Measurements from ENCODE around the gene STAT5A.
A peak's percentile ranks its signal among the peaks of the same experiment; 100 is the strongest.
"Not testable (repeated sequence)": the region's sequence is repeated elsewhere in the genome, so short reads cannot be mapped to it uniquely, and the experiment has no call there.

STAT5A gene

DNA sequence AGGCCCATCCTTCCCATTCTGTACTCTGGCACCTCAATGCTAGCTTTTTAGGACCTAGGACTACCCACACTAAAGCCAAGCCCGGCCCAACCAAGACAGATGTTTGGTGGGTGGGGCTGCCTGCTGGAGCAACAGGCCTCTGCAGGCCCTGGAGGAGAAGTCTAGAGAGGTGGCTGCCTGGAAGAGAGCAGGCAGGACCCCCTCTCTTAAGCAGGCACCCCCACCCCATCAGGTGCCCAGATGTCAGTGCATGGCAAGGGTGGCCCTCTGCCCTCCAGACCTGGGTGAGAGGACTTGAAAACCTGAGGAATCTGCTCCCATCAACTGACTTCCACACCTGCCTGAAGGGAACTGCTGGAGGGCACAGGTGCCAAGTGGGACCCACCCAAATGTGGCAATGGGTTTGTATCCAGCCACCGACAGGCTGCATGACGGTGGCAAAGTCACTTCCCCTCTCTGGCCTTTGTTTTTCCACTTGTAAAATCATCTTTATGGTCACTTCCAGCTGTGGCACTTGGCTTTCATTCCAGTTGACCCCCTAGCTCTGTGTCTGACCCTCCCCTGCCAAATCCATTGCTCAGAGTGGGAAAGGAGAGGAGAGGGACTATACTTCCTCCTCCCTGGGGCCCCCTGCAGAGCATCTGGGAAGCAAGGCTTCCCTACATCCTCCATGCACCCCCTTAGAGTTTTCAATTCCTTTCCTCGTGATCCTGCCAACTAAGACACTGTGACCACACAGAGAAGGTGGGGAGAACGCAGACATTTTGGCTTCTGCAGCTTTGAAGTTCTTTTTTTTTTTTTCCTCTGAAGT lies 1.7 kb upstream of the STAT5A start:
- DNase-seq, result peak; percentile 62

DNA sequence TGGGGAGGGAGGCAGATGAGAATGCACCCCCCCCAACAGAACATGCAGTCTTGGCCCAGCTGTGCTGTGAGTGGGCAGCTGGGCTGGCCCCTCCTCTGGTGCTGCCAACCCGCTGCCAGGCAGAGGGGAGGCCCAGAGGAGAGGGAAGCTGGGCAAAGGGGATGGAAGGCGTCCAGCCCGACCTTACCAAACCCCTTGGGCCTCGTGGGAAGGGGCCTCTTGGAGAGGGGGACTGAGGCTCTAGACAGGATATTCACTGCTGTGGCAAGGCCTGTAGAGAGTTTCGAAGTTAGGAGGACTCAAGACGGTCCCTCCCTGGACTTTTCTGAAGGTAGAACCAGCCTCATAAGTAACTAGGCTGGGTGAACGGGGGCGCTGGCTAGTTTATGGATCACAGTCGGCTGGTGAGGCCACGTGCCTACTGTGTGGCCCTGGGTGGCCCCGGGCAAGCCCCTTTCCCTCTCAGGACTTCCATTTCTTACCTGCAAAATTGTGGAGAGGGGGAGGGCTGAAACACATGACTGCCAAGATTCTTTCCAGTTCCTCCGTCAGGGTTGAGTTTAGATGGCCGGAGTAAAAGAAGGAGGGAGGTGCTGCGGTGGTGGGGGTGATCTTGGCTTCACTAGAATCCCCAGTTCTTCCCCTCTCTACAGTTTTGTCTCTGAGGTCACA lies 857 bp upstream of the STAT5A start:
- DNase-seq, result peak; percentile 79

DNA sequence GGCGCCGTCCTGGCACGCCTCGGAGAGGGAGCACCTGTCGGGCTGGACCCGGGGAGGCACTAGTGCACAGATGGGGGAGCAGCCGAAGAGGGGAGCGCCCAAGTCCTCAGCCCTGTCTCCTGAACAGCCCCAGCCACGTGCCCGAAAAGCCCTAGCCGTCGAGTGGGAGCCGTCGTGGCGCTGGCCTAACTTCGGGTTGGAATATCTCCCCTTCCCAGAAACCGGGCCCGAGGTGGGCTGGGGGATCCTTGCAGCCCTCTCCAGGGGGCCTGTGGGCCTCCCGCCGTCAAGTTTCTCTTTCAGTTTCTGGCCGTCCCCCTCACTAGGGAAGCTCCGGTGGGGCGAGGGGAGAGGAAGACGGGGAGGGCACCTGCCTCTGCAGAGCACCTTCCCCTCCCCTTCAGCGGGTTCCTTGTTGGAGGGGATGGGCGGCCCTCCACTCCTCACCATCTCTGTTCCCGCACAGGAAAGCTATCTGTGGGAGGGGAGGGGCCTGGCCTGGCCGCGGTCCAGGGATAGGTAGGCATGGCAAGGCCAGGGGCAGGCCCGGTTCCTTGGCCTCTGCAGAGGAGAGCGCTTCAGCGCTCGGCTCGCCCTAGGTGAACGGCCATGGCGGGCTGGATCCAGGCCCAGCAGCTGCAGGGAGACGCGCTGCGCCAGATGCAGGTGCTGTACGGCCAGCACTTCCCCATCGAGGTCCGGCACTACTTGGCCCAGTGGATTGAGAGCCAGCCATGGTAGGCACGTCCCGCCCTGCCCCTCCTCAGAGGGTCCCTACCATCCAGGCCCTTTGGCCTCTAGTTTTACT lies 709 bp downstream of the STAT5A start:
- peak; percentile 48 for DNase-seq

DNA sequence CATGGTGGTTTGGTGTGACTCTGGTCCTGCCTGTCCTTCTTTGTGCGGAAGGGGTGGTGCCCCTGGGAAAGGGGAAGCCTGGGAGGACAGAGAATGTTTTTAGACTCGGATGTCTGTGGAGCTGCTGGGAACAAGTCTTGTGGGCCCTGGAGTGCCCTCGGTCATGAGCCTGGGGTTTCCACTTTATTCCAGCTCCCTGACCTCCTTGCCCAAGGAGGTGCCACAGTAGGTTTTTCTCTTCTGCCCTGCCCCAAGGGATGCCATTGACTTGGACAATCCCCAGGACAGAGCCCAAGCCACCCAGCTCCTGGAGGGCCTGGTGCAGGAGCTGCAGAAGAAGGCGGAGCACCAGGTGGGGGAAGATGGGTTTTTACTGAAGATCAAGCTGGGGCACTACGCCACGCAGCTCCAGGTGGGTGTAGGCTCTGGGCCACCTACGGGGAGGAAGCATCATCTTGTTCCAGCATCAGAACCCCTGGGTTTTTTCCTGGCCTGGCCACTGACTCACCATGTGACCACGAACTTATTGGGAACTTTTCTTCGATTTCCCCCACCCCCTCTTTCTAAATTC lies 1.4 kb downstream of the STAT5A start:
- DNase-seq, result peak; percentile 41

DNA sequence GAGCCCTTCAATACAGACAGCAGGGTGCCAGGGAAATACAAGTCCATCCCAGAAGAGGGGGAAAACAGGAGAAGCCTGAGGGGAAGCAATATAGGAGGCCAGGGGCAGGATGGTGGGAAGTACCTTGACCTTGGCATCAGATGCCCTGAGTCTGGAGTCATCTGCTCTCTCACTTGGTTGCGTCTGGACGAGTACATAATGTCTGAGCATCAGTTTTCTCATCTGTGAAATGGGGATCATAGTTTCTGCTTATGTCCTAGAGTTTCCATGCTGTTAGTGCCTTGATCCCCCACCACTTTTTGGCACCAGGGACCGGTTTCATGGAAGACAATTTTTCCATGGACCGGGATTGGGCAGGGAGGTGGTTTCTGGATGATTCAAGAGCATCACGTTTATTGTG lies 2.3 kb downstream of the STAT5A start:
- no peak for DNase-seq

DNA sequence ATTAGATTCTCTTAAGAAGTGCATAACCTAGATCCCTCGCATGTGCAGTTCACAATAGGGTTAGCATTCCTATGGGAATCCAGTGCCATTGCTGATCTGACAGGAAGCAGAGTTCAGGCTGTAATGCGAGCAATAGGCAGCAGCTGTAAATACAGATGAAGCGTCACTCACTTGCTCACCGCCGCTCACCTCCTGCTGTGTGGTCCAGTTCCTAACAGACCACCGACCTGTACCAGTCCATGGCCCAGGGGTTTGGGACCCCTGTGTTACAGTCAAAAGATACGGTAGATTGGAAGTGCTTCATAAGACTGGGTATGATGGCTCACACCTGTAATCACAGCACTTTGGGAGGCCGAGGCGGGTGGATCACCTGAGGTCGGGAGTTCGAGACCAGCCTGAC lies 2.8 kb downstream of the STAT5A start:
- peak; percentile 34 for DNase-seq

DNA sequence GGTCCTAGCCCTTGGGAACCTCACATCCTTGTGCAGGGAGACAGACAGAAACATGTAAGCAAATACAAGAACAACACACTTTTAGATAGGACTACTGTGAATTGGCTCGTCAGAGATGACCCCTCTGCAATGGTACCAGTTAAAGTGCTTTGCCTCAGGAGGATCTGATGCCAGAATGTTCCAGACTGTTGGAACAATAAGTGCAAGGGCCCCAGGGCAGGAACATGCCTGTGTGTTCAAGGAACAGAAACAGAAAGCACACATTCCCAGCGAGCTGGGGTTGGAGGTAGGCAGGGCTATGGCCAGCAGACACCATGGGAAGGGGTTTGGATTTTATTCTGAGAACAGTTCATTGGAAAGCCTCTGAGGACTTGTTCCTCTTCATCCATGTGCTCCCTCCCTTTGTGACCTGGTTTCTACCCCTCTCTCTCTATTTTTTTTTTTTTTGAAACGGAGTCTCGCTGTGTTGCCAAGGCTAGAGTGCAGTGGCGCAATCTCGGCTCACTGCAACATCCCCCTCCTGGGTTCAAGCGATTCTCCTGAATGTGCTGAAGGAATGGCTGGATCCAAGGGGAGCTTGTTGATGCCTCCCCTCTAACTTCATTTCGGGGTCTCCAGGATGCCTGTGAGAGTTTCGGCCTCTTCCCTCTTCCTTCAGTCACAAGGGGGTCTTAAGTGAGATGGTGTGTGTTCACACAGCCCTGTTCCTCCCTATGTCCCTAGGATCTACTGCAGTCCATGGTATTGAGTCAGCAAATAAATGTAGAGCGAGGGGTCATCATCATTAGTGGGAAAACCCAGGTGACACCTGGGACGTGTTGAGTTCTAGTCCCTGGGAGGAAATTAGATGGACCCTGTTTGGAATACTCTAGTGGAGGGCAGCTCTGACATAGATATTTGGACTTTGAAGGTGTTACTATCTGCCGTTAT lies 6.4 kb downstream of the STAT5A start:
- DNase-seq, result no peak

DNA sequence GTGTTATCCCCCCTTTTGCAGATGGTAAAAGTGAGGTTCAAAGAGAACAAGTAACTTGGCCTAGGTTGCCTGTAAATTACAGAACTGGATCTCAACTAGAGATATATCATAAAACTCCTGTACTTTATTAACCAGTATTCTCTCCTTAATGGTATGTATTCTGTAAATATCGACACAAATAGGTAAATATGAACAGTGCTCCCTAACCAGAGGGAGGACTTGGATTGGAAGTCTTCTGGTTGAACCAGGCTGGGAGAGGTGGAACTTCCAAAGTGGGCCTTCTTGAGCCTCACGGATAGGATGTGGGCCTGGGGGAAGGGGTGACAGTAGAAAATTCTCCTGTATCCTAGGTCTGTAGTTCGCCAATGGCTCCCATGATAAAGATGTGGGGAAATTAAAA lies 7.7 kb downstream of the STAT5A start:
- DNase-seq, result no peak

DNA sequence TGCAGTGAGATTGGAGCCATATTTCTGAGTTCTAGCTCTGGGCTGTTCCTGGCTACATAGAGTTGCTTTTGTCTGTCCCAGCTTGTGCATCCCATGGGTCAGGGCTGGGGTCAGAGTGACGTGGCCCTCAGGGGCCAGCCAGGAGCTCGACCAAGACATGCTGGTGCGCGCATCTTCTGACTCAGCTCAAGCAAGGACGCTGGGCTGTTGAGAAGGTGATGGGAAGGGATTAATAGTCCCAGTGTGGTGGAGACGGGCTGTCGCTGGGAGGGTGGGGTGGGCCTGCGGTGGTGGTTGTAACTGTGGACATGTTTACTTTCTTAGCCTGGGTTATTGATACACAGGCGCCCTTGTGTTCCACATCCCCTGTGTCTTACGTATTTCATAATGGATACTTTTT lies 9.5 kb downstream of the STAT5A start:
- not testable (repeated sequence) for DNase-seq

DNA sequence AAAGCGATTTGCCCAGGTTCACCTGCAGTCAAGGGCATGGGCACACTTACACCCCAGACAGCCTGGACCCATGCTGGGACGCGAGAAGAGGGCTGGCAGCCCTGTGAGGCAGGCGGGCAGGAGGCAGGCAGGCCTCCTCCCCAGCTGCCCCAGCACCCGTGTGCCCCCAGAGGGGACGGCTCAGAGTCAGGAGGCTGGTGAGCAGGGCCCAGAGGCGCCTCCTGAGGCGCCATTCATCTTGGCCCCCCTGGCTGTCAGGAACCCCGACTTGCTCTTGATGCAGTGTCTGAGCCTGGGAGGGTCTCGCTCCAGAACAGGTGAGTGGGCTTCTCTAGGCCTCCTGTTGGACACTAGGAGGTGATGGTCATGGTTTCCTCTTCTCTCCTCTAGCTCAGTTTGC lies 11.1 kb downstream of the STAT5A start:
- not testable (repeated sequence) for DNase-seq

DNA sequence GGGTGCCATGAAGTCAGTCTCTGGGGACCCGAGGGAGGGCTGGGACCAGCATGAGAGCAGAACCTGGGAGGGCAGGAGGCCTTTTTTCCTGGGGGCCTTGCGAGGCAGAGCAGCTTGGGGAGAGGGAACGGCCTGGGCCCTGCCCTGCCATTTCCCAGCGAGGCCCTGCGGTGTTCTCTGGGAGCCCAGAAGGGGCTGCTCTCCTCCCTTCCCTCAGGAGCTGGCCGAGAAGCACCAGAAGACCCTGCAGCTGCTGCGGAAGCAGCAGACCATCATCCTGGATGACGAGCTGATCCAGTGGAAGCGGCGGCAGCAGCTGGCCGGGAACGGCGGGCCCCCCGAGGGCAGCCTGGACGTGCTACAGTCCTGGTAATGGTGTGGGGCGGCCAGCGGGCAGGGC lies 11.6 kb downstream of the STAT5A start:
- DNase-seq, result not testable (repeated sequence)

DNA sequence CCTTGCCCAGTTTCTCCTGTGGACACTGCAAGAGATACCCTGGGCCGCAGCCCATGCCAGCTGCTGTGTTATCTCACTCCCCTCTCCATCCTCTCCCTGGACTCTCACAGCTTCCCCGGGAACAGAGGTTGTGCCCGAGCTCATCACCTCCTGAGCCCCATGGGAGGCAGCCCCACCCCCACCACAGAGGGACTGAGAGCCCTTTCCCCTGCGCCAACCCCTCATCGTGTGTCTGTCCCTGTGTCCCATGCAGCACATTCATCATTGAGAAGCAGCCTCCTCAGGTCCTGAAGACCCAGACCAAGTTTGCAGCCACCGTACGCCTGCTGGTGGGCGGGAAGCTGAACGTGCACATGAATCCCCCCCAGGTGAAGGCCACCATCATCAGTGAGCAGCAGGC lies 12.7 kb downstream of the STAT5A start:
- no peak for DNase-seq

DNA sequence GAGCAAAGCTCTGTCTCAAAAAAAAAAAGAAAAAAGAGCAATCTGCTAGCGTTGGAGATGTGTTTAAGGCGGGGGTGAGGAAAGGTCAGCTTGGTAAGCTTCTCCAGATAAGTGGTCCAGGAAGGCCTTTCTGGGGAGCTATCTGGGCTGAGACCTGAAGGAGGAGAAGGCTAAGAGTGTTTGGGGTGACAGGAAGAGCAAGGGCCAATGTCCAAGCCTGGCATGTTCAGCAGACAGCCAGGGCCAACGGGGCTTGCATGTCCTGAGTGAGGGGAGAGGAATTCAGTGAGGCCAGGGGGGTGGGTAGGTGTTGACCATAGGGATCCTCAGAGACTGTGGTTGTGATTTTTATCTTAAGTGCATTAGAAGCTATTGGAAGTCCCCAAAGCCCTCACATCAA lies 15.4 kb downstream of the STAT5A start:
- DNase-seq, result no peak

DNA sequence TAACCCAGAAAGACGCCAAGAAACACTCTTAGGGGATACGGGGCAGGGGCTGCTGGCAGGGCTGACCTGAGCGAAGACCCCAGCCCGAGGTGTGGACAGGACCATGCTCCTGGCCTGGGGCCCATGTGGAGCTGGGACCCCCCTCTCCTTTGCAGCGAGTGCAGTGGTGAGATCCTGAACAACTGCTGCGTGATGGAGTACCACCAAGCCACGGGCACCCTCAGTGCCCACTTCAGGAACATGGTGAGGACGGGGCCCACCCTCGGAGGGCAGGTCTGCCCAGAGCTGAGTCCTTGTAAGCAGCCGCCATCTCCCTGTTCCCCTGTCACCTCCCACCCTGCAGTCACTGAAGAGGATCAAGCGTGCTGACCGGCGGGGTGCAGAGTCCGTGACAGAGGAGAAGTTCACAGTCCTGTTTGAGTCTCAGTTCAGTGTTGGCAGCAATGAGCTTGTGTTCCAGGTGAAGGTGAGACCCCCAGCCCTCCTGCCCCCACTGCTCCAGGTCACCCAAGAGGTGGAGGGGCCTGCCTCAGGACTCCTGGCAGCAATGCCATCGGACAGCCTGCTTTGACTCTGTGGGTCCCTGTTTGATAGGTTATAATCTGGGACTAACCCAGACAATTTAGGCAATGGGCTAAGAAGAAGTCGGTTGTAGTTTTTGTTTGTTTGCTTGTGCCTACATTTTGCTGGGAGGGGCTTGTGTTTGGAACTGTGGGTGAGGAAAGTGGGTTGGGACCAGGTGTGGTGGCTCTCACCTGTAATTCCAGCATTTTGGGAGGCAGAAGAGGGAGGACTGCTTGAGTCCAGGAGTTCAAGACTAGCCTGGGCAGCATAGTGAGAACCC lies 16.1 kb downstream of the STAT5A start:
- no peak for DNase-seq

DNA sequence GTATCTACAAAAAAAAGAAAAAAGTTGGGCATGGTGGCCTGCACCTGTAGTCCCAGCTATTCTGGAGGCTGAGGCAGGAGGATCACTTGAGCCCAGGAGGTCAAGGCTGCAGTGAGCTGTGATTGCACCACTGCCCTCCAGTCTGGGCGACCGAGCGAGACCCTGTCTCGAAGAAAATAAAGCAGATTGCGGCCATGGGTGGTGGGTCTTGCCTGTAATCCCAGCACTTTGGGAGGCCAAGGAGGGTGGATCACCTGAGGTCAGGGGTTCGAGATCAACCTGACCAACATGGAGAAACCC lies 16.7 kb downstream of the STAT5A start:
- not testable (repeated sequence) for DNase-seq

DNA sequence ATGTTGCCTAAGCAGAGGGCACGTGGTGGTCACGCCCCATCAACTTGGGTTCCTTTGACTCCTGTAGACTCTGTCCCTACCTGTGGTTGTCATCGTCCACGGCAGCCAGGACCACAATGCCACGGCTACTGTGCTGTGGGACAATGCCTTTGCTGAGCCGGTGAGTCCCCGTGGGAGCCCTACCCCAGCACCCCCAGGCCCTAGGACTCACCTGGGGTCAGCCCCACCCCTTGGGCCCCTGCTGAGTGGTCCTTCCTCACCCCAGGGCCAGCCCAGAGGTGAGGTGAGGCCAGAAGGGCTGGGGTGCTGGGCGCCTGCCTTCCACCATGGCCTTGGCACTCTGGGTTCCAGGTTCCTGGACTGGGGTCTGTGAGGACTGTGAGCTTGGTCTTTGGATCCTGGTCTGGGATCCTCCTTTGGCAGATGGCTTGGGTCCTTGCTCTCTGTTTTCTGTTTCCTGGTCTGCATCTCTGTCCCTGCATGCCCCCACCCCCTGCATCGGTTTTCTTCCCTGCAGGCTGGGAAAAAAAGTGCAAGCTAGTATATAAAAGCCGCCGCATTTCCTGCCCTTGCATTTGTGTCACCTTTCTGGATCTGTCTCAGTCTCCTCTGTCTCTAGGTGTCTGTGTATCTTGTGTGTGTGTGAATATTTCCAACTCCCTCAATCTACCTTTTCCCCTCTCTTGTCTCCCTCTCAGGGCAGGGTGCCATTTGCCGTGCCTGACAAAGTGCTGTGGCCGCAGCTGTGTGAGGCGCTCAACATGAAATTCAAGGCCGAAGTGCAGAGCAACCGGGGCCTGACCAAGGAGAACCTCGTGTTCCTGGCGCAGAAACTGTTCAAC lies 17.5 kb downstream of the STAT5A start:
- no peak for DNase-seq

DNA sequence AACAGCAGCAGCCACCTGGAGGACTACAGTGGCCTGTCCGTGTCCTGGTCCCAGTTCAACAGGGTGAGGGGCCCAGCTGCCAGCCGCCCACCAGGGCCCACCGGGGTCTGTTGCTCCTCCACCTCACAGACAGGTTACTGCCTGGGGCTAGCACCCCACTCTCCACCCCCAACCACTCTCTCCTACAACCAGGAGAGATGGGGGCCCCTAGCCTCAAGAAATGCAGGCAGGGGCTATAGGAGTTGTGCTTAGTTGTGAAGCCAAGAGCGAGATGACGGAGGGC lies 18.0 kb downstream of the STAT5A start:
- DNase-seq, result no peak

DNA sequence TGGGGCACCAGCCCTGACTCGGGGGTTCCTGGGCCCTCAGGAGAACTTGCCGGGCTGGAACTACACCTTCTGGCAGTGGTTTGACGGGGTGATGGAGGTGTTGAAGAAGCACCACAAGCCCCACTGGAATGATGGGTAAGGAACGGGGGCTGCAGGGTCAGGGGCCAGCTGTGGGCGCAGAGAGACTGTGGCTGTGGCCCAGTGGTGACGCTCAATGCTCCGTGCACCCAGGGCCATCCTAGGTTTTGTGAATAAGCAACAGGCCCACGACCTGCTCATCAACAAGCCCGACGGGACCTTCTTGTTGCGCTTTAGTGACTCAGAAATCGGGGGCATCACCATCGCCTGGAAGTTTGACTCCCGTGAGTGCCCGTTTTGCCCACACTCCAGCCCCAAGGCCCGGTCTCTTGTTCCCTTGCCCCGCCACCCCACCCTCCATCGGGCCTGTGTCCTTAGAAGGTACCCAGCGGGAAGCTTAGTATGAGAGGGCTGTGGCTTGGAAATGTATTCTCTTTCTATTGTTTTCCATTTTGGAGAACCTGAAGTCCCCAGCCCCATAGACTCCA lies 19.1 kb downstream of the STAT5A start:
- DNase-seq, result no peak

DNA sequence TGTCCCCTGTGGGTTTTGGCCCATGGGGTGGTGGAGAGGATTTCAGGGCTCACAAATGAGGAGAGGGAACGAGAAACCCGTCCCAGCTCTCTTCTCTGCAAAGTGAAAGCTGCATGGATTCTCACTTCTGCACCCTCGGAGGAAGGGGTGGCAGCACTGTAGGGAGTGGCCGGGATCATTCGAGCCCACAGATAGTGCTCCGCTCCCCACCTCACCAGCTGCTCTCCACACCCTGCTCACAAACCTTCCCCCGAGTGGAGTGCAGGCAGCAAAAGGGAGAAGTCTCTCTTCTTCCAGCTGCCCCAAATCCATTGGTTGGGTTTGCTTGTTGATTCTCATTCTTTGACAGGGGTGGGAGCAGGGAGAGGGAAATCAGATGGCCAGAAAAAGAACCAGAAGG lies 20.1 kb downstream of the STAT5A start:
- DNase-seq, result no peak

DNA sequence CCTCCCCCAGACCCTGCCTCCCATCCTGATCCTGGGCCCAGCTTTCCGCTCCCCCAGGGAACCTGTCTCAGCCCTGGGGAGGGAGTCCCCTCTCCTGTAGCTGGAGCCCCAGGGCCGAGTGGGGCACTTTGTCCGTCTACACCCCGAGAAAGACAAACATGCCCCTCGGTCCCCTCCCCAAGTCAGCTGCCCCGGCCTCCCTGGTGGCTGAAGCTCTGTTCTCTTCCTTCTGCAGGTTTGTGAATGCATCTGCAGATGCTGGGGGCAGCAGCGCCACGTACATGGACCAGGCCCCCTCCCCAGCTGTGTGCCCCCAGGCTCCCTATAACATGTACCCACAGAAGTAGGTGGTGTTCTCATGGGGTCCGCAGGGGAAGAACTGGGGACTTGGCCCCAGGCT lies 20.8 kb downstream of the STAT5A start:
- DNase-seq, result no peak
